GM18498 (cell line): Measurements from ENCODE around the gene HORMAD2.

ENCODE experiments used
- ATAC-seq: cut with Tn5 transposase; IDR thresholded peaks from one replicate; pipeline ENCODE4 v1.9.1; 2021; ENCODE audit warnings: mild to moderate bottlenecking, moderate library complexity; ENCODE audit not compliant: unreplicated experiment

The HORMAD2 gene

DNA sequence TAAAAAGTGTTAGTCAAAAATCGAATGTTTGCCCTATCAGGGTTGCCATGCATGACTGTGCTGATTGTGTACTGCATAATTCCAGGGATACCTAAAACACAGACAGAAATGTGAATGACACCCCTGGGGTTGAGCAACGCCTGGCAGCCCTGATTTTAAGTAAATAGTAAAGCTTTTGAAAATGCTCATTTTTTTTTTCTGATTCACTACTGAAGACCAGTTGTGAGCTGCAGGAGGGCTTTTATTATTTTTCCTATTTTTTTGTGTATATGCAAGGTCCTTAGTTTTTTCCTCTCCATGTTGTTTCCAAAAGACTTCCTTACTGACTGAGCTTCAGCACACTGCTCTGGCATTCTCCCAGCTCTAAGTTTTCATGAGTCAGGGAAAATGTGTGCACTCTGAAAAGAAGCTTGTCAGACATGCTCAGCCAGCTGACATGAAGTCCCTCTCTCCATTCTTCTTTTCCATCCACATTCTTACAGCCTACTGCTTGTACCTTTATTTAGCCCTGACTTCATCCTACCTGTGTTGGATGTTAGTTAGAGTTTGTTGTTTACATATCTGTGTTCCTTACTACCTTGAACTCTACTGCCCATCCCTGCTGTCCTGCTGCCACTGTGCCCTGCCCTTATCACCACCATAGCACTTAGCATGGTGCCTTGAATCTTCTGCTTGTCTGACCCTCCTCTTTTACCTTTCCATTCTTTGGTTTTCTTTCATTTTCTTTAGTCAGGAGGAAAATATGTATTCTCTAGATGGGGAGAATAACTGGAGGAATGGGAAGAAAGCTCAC lies 79.5 kb downstream of the HORMAD2 start:
- no peak for ATAC-seq

DNA sequence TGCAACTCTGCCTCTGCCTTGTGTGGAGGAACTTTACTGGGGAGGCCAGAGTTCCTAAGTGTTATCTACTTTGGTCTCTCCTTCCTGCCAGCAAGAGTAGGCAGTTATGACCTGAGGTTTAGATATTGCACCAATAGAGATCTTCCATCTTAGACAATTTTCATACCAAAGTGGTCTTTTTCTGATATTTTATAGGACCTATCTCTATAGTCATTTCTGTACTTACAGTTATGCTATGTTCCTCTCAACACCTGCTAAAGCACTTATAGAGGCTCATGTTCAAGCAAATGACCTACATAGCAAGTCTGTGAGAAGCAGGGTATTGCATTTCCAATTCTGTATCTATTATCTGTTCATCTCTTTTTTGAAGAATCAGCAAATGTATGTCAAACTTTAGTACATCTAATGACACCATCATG lies 80.8 kb downstream of the HORMAD2 start:
- ATAC-seq = no peak

DNA sequence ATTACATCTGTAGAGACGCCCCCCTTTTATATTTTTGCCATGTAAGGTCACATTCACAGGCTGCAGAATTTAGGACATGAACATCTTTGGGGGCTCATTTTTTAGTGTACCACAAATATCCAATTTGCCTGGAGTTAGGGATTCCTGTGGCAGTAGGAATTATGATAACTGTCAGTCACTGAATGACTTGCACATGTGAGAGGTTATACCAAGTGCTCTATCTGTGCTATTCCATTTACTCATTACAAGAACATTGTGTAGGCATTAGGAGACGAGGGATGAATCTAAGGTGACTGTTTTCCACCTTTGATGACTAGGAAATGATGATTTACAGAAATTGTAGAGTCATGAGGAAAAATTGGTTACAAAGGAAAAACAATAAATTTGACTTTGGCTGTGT lies 87.0 kb downstream of the HORMAD2 start:
- ATAC-seq = no peak

DNA sequence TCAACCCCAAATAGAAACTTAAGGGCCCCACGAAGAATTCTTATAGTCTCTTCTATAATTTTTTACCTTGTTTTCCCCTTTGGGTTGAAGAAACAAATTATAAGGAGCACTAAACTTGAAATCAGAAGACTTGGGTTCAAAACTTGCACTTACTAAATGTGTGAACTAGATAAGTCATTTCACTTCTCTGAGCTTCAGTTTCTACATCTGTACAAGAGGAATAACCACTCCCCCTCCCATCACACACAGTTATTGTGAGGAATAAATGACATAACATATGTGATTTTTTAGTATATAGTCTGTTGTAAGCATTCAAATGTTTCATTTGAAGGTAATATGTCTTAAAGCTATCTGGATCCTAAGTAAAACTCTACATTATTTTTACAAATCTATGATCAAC lies 87.5 kb downstream of the HORMAD2 start:
- no peak for ATAC-seq

DNA sequence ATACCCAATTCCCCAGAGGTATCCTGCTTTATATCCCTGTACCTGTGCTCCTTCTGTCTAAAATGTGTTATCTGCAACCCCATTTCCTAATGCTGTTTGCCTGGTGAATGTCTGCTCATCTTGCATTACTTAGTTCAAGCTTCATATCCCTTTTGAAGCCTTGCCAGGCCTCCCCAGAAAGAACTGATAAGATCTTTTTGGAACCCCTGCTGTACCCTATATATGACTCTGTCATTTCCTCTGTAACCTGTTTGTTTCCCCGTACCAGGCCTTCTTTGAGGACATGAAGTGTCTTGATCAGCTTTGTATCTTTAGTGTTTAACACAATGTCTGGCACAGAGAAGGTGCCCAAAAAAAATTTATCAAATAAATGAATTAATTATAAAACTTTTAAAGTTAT lies 88.7 kb downstream of the HORMAD2 start:
- no peak for ATAC-seq

DNA sequence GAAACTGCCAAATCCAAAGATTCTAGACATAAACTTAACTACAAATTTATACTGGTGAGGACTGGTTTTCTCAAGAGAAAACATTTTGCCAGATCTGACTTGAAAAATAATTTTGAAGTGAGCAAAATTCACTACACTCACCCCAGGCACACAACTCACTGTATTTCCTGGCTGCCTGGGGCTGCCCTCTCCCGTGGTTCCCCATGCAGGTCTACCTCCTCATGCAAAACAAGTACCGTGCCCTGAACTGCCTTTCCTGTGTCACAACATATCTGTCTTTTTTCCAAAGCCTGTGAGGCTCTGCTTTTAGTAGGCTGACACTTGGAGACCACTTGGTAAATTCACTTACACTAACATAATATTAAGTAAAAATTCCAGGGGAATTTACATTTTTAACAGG lies 89.9 kb downstream of the HORMAD2 start:
- no peak for ATAC-seq

DNA sequence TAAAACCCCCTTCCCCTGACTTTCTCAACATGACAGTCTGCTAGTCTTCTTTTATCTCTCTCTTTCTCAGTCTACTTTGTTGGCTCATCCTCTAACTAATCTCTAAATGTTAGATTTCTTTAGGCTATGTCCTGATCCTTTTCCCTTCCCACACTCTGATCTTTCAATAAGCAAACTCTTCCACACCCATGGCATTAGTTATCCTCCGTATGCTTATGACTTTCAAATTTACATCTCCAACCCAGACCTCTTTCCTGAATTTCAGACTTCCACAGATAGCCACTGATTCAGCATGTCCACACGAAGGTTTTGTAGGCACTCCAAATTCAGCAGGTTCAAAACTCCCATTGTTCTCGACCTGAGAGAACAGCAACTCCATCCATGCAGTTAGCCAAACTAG lies 90.7 kb downstream of the HORMAD2 start:
- ATAC-seq = no peak

DNA sequence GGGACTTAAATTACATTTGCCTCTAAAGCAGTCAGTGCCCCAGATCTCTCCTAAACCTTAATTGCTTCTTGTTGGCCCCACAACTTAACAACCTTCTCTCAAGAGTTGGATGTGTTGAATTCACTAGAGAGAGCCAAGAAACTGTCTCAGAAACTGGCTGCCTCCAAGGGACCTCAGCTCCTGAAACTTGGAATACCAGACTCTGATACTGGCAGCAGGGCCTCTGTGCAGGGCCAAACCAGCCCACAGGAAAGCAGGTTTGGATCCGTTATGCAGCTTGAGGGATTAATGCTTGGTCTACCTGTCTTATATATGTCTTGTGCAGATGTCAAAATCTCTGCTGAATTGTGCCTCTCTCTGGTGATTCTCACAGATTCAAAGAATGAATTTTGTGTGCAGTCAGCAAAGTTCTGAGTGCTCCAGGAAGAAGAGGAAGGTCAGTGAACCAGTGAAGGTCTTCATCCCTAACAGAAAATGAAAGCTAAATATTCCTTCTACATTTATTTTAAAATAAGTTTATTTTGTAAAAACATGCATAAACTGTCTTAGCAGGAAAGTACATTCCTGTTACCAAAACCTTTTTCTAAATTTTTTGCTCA lies 95.5 kb downstream of the HORMAD2 start:
- ATAC-seq = no peak

DNA sequence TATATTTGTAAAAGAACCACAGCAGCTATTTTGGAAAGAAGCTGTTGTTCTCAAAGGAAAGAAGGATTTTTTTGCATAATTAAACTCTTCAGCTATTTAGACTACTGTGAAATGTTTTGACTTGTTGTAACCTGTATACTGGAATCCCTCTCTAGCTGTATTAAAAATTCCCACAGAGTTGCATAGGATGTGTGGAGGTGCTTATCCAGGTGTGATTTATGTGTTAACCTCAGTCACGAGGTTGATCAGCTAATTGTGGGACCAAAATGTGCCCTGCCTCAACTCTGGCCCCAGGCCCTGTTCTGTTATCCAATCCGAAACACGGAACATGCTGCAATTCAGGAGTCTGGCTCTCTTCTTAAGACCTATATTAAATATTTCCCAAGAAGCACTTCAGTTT lies 96.2 kb downstream of the HORMAD2 start:
- no peak for ATAC-seq

DNA sequence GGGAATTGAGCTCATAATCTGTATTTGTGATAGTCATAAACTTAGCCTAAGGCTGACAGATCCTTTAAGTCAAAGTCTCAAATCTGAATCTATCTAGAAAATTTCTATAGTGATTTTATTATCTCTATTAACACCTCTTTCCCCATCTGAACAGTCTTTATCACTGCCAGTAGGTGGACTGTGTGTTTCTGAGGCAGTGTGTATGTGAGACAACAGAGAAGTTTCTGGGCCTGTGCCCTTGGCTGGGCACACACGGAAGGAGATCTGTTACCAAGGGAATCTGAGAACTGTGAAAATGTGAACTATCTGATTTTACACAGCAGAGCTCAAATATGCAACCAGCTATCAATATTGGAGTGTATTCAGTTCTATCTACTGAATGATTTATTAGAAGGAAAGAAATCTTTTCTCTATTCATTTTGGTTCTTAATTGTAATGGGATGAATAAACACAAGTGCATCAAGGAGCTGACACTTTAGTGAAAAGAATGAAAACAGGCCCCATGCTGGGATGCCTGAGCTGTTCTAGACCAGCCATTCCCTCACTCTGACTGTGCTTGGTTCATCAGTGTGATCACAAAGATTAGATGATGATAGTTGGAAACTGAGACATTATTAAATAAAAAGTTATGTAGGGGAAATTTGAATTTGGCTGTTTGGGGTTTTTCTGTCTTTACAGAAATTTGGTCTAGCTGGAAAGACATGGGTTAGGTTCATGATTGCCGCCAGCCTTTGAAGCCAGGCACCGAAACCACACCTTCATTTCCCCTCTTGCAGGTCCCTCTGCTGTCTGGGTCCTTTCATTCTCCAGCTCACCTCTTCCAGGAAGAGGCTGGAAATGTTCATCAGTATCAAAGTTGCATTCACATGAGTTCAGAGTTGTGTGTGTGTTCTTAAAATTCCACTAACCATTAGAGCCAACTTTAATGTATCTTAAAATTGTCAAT lies 98.2 kb downstream of the HORMAD2 start:
- no peak for ATAC-seq

DNA sequence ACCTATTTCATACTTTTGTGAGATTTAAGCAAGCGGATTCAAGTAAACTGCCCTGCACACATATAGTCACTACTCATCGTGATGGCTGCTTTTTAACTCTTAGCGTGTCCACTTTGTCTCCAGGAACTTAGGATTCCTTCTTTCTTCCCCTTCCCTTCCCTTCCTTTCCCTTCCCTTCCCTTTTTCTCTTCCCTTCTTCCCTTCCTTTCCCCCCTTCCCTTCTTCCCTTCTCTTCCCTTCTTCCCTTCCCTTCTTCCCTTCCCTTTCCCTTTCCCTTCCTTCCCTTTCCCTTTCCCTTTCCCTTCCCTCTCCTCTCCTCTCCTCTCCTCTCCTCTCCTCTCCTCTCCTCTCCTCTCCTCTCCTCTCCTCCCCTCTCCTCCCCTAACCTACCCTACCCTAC lies 100.4 kb downstream of the HORMAD2 start:
- no peak for ATAC-seq

DNA sequence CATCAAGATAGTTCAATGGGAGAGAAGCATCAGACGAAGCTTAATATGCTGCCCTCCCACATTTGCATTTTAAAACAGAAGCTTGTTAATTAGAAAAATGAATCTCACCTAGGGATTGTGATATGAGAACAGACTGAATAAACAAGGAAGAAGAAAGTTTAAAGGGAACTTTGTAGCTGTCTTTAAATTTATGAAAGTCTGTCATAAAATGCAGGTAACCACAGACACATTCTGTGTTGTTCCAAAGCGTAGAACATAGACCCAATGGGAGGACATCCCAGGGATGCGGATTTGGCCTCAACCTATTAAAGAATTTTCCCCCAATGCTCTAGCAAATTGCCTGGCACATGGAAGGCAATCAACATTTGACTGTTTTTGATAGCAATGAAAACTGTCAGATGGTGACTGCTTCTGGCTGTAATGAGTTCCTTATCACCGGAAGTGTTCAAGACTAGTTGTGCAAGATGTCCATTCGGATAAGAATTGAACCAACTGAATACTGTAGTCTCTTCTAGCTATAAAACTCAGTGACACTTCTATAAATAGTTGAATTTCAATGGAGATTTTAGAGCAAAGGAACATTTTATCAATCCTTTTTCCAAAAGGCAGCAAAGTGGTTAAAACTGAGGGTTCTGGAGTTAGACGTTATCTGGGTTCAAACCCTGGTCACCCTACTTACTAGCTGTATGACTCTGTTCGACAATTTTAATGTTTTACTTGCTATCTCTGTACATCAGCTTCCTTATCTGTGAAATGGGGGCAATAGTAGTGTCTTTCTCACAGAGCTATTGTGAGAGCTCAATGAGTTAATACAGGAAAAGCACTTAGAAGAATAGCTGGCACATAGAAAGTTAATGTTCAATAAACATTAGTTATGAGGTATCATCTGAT lies 101.4 kb downstream of the HORMAD2 start:
- no peak for ATAC-seq

DNA sequence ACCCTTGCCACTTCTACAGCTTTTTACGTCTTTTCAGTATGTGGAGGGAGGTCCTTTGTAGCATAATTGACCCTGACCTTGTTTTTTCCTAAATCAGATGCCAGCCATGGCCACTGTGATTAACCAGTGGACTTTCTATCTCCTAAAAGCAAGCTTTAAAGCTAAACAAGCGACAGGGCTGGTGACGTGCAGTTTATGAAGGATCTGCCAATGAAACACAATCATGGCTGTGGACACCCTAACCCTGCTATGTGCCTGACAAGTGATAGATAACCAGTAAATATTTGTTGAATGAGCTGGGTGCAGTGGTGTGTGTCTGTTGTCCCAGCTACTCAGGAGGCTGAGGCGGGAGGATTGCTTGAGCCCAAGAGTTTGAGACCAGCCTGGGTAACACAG lies 102.1 kb downstream of the HORMAD2 start:
- ATAC-seq = no peak

DNA sequence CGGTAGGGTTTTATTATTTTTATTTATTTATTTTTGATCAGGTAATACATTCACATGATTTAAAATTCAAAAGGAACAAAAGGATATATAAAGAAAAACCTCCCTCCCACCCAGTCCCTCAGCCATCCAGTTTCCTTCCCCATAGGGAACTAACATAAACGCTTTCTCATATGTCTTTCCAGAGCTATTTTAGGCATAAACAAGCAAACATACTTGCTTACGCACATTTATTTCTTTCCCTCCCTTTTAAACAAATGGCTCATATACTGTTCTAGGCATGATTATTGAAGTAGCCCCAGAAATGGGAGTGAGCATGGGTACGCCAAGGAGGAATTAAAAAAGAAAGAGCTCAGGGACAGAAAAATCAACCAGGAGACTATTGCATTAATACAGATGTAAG lies 102.6 kb downstream of the HORMAD2 start:
- ATAC-seq = no peak

DNA sequence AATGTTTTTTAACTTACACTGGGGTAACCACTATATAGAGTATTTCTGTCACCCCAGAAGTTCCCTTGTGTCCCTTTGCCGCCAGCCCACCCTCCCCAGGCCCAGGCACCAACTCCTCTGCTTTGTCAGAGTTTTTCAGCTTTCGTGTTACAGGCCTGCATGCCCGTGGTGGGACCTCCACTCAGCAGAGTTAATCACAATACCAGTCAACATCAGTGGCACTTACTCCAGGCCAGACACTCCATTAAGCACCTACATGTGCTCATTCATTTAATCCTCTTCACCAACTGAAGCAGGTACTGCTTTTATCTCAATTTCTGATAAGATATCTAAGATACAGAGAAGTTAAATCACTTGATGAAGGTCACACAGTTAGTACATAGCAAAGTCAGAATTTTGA lies 103.0 kb downstream of the HORMAD2 start:
- ATAC-seq = no peak

DNA sequence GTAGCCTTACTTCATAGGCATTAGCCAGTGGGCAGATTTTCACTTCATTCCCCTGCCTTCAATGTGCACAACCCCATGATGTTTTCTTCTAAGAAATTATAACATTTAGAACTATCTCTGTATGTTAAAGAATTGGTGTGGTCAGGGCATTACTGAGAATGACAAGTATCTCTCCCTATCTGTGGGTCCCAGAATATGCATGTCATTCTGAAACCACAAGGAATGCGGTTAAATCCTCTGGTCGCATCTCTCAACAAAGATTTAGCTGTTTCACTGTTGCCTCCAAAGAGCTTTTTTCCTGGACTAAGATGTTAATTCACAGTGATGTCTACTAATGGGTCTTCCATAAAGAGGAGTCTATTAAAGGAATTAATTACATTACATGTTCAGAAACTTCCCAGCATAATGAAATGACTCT lies 103.6 kb downstream of the HORMAD2 start:
- ATAC-seq = no peak

DNA sequence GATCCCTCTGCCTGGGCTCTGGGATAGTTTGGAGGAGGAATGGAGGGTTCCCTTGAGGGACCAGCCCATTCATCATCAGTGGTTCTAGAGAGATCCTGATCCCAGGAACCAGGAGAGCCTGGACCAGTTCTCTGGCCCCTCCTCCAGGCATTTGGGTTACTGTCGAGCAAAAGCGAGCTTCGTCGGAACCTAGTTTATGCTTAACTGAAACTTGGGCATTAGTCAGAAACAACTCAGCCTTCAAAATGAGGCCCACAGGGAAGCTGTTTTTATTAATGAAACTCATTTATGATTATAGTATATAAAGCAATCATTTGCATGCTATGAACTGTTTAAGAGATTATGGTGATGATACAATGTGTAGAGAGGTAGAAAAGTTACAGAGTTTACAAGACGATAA lies 104.9 kb downstream of the HORMAD2 start:
- no peak for ATAC-seq

DNA sequence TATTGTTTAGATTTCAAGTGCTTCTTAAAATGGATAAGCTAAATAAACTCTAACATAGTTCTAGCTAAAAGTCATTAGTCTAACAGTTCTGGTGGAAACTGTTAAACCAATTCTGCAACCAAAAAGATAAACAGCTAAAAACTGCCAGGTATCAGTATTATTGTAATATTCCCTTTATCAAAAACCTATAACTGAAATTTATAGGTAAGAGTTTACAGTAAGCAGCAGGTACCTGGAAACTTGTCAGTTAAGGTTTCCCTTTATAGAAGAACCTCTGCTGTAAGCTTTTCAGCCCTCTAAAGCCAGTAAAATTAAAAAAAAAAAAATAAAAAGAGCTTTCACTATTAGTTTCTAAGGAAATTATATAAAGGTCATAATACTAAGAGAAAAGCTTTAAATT lies 105.3 kb downstream of the HORMAD2 start:
- no peak for ATAC-seq

DNA sequence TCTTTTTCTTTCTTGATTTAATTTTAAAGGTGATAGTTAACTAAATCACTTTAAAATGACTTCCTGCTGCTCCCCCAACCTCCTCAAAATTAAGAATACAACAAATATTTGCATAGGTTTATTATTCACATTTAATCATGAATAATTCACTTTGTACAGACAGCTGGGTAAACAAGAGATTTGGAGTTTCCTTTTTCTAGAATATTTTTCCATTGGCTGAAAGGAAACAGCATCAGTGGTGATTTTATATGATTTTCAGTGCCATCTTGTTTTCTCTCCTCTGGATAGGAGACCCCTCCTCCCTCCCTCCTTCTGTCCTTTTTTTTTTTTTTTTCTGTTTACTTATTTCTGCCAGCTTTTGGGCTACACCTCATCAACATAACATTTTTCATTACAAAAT lies 105.8 kb downstream of the HORMAD2 start:
- ATAC-seq = no peak

DNA sequence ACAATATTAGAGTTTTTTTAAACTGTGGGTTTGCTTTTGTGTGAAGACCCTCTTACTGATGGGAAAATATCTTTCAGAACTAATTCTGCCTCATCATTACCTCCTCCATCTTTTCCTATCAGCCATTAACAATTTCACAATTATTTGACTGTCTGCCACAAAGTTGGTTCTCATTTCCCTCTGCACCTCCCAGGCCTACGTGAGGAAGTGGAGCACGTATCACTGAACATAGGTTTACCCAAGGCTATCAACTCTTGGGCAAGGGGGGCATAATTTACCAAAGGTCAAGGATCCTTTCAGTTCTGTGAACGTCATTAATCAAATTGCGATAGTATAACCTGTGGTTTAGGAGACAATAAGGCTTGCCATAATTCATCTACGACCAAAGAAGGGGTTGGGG lies 106.2 kb downstream of the HORMAD2 start:
- ATAC-seq = no peak

DNA sequence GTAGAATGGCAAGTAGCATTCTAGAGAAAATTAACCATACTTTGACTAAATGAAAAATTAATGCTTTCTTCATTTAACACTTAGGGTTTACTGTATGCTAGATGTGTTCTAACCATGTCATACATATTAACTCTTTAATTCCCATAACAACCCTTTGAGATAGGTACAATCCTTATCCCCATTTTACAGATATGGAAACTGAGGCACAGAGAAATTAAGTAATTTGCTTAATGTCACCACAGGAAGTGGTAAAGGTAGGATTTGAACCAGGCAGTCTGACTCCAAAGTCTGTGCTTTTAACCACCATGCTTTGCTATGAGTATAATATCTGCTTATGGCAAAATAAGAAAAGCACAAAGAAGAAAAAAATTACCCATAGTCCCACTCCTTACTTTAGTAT lies 106.8 kb downstream of the HORMAD2 start:
- no peak for ATAC-seq
